ENCODE results near the gene CEP192. TPM values are rescaled to one million over a fixed set of nuclear protein-coding genes. Genes with fewer than 3 reads are reported as not detected.

The CEP192 gene
- total and polyA plus RNA-seq, 2 of the 13 experiments (the other 11 are each of a cell fraction or from before 2014, with no cell fraction given): 15.3 to 24.7 TPM

DNA sequence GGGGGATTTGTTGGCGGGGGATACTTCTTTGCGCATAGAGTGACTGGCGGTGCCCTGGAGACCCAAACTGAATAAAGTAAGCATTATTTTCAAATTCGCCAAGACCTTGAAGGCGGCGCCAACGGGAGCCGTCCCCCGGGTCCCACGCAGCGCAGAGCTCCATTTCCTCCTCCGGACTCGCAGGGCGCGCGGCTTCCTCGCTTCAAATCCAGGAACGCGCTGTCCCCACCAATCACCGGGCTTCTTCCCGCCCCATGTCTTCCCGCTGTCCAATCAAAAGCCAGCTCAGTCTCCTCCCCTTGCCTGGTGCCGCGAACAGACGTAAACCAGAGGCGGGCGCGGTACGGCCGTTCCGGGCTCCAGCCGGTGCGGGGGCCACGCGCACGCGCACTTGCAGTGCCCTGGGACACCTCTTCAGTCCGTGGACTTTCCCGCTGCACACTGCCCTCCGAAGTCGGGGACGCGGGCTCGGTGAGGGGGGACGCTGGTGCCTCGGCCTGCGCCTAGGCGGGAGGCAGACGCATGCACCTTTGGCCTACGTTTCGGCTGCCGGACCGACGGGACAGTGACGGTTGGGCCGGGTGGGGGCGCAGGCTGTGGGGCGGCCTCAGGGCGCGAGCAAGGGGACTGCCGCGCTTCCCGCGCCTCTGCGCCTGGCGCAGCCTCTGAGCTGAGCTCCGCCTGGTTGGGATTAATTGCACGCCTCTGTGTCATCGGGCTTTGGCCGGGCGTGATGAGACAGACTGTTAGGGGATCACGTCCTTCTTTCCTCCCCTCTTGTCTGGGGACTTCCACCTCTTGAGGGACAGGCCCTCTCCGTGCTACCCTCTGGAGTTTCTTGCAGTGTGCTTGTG is at the start of gene CEP192 (continued):
- TF ChIP-seq, protein P1, sequence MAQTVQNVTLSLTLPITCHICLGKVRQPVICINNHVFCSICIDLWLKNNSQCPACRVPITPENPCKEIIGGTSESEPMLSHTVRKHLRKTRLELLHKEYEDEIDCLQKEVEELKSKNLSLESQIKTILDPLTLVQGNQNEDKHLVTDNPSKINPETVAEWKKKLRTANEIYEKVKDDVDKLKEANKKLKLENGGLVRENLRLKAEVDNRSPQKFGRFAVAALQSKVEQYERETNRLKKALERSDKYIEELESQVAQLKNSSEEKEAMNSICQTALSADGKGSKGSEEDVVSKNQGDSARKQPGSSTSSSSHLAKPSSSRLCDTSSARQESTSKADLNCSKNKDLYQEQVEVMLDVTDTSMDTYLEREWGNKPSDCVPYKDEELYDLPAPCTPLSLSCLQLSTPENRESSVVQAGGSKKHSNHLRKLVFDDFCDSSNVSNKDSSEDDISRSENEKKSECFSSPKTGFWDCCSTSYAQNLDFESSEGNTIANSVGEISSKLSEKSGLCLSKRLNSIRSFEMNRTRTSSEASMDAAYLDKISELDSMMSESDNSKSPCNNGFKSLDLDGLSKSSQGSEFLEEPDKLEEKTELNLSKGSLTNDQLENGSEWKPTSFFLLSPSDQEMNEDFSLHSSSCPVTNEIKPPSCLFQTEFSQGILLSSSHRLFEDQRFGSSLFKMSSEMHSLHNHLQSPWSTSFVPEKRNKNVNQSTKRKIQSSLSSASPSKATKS (CRISPR knock-in tag; IDR thresholded peaks at IDR 0.05): no peak
- TF ChIP-seq ZNF274 (CRISPR knock-in tag; IDR thresholded peaks at IDR 0.05) (0 out of 2 replicates have a peak, but pooled peaks have one; percentile 63), ZNF383 (CRISPR knock-in tag; IDR thresholded peaks at IDR 0.05; ENCODE audit: borderline replicate concordance) (0 out of 2 replicates have a peak, but pooled peaks have one; percentile 53), MBD4 (IDR thresholded peaks at IDR 0.05; ENCODE audit: borderline replicate concordance, low read length) (no peak), ATAD3A (CRISPR knock-in tag; IDR thresholded peaks at IDR 0.05) (peak; percentile 85; the same call in 1 of the 2 replicates), ZNF335 (CRISPR knock-in tag; IDR thresholded peaks at IDR 0.05) (no peak), HDAC2 (CRISPR knock-in tag; IDR thresholded peaks at IDR 0.05) (peak; percentile 64; the same call in 1 of the 2 replicates), GPN1 (CRISPR knock-in tag; IDR thresholded peaks at IDR 0.05; ENCODE audit: borderline replicate concordance) (peak; percentile 85; the same call in 1 of the 2 replicates), ZNF253 (CRISPR knock-in tag; IDR thresholded peaks at IDR 0.05; ENCODE audit: borderline replicate concordance) (0 out of 2 replicates have a peak, but pooled peaks have one; percentile 57), IKZF1 (IDR thresholded peaks at IDR 0.05) (no peak), ZBTB38 (CRISPR knock-in tag; IDR thresholded peaks at IDR 0.05) (peak; percentile 92; the same call in 1 of the 2 replicates), SMAD9 (CRISPR knock-in tag; IDR thresholded peaks at IDR 0.05) (no peak), ZNF367 (CRISPR knock-in tag; IDR thresholded peaks at IDR 0.05; ENCODE audit: borderline replicate concordance) (peak; percentile 82; the same call in 1 of the 2 replicates), TOPORS (CRISPR knock-in tag; IDR thresholded peaks at IDR 0.05) (peak; percentile 94; the same call in 1 of the 2 replicates), MEIS1 (CRISPR knock-in tag; IDR thresholded peaks at IDR 0.05; ENCODE audit: borderline replicate concordance) (no peak), MAF1 (CRISPR knock-in tag; IDR thresholded peaks at IDR 0.05; ENCODE audit: borderline replicate concordance) (peak; percentile 78; the same call in 1 of the 2 replicates)
- TF ChIP-seq, protein P2, sequence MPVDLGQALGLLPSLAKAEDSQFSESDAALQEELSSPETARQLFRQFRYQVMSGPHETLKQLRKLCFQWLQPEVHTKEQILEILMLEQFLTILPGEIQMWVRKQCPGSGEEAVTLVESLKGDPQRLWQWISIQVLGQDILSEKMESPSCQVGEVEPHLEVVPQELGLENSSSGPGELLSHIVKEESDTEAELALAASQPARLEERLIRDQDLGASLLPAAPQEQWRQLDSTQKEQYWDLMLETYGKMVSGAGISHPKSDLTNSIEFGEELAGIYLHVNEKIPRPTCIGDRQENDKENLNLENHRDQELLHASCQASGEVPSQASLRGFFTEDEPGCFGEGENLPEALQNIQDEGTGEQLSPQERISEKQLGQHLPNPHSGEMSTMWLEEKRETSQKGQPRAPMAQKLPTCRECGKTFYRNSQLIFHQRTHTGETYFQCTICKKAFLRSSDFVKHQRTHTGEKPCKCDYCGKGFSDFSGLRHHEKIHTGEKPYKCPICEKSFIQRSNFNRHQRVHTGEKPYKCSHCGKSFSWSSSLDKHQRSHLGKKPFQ (CRISPR knock-in tag; IDR thresholded peaks at IDR 0.05; ENCODE audit: insufficient replicate concordance): no peak
- TF ChIP-seq, protein P3, sequence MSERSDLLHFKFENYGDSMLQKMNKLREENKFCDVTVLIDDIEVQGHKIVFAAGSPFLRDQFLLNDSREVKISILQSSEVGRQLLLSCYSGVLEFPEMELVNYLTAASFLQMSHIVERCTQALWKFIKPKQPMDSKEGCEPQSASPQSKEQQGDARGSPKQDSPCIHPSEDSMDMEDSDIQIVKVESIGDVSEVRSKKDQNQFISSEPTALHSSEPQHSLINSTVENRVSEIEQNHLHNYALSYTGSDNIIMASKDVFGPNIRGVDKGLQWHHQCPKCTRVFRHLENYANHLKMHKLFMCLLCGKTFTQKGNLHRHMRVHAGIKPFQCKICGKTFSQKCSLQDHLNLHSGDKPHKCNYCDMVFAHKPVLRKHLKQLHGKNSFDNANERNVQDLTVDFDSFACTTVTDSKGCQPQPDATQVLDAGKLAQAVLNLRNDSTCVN (CRISPR knock-in tag; IDR thresholded peaks at IDR 0.05; ENCODE audit: borderline replicate concordance): peak; percentile 83; the same call in 1 of the 2 replicates

Data from HepG2 (cell line).